ENCODE results near the gene TAF3.
"Not testable (repeated sequence)": the region's sequence is repeated elsewhere in the genome, so short reads cannot be mapped to it uniquely, and the experiment has no call there.

TAF3 gene

DNA sequence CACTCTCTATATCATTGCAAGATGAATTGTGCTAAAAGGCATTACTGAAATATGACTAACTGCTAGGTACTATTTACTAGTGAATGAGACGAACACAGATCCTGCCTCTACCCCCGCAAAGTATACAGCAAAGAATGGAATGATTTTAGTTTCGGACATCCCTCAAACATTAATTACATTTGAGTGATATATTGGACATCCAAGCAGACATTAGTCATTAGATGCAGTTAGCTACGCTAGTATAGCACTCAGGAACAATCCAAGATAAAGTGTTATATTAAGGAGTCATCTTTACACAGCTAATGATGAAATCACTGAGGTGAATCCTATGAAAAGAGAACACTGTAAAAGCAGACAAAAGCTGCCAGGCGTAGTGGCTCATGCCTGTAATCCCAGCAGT, 7.3 kb upstream of the TAF3 start:
- DNase-seq (ENCODE audit: low read depth) = no peak

- DNase-seq (ENCODE audit: low read depth) = not testable (repeated sequence)
Measured at GRCh38 chr10:7811743-7812142, 6.6 kb upstream of the TAF3 start.

GRCh38 chr10:7813481-7813880, 4.8 kb upstream of the TAF3 start:
- DNase-seq (ENCODE audit: low read depth) = no peak

DNA sequence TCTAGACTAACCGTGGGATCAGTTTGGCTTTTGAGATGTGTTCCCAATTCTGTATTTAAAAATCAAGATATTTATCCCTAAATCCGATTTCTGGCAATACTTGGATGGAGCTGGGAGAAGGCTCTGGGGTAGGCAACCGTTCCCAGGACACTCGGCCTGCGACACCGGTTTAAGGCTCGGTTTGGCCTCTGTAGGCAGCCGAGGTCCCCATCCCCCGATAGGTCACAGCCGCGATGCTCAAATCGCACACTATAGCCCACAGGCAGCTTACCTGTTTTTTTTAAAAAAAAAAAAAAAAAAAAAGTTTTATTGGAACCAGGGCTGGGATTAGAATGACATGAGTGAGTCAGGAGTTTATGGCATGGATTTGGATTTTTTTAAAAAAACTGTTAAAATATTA, 729 bp upstream of the TAF3 start:
- DNase-seq (ENCODE audit: low read depth) = no peak

DNA sequence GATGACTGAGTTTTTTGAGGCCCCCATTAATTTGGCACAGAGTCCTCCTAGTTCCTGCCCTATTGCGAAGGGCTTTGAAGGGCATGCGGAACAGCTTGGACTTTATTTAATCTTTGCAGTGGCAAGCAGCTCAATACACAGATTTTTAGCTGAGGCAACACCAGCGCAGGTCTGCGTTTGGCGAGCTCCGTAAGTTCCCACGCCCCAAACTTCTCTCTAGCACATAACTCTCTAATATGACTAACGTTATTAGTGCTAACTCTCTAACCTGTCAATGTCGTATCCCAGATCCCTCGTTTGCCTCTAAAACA, 366 bp upstream of the TAF3 start:
- no peak for DNase-seq (ENCODE audit: low read depth)

DNA sequence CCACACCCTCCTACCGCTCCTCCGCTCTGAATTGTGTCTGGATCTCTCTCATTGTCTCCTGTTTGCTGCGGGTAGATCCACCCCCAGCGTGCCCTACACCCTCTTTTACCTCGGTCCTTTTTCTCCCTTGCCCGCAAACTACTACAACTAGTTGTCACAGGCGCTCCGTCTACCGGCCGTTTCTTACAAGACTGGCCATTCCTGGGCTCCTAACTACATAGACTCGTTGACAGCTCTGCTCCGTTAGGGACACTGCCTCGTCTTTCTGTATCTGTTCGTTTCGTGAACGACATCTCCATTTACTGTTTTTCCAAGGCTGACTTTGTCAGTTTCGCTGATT, 786 bp downstream of the TAF3 start:
- no peak for DNase-seq (ENCODE audit: low read depth)

DNA sequence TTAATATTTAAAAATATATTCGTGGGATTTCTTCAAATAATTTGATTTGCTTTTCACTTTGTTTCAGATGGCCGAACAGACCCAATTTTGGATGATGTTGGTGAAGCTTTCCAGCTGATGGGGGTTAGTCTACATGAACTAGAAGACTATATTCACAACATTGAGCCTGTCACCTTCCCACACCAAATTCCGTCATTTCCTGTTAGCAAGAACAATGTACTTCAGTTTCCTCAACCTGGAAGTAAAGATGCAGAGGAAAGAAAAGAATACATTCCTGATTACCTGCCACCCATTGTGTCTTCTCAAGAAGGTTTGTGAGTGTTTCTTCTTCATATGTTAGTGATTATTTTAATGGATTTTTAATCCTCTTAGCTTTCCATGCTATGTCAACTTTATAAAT, 5.9 kb downstream of the TAF3 start:
- DNase-seq (ENCODE audit: low read depth) = no peak

- no peak for DNase-seq (ENCODE audit: low read depth)
Measured at GRCh38 chr10:7826971-7827370, 8.7 kb downstream of the TAF3 start.

DNA sequence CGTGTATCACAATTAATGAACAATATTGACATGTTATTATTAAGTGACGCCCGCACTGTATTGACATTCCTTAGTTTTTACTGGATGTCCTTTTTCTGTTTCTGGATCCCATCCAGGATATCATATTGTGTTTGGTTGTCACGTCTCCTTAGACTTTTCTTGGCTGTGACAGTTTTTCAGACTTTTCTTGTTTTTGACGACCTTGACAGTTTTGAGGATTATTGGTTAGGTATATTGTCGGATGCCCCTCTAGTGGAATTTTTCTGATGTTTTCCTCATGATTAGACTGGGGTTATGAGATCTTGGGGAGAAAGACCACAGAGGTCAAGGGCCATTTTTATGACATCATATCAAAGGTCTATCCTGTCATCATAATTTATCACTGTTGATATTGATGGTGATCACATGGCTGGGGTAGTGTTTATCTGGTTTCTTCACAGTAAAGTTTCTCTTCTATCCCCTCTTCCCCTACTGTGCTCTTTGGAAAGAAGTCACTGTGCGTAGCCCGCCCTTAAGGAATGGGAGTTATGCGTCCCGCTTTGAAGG, 11.1 kb downstream of the TAF3 start:
- DNase-seq (ENCODE audit: low read depth) = no peak

GRCh38 chr10:7832060-7832459, 13.8 kb downstream of the TAF3 start:
- no peak for DNase-seq (ENCODE audit: low read depth)

DNA sequence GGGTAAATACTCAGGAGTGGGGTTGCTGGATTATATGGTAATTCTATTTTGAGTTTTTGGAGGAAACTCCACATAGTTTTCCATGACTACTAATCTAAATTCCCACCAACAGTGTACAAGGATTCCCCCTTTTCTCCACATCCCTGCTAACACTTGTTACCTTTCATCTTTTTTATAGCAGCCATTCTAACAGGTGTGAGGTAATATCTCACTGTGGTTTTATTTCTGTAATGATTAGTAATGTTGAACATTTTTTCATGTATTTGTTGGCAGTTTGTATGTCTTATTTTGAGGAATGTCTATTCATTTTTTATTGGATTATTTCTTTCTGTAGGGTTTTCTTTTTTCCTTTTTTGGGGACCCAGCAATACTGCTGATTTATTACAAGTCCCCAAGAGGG, 14.9 kb downstream of the TAF3 start:
- no peak for DNase-seq (ENCODE audit: low read depth)

GRCh38 chr10:7834262-7834661, 16.0 kb downstream of the TAF3 start:
- DNase-seq (ENCODE audit: low read depth) = no peak

- DNase-seq (ENCODE audit: low read depth) = no peak
Measured at GRCh38 chr10:7836571-7836970, 18.3 kb downstream of the TAF3 start.

GRCh38 chr10:7846591-7846990, 28.3 kb downstream of the TAF3 start:
- DNase-seq (ENCODE audit: low read depth) = no peak

GRCh38 chr10:7853226-7853842, 35.0 kb downstream of the TAF3 start:
- no peak for DNase-seq (ENCODE audit: low read depth)

- DNase-seq (ENCODE audit: low read depth) = no peak
Measured at GRCh38 chr10:7853890-7854289, 35.6 kb downstream of the TAF3 start.

DNA sequence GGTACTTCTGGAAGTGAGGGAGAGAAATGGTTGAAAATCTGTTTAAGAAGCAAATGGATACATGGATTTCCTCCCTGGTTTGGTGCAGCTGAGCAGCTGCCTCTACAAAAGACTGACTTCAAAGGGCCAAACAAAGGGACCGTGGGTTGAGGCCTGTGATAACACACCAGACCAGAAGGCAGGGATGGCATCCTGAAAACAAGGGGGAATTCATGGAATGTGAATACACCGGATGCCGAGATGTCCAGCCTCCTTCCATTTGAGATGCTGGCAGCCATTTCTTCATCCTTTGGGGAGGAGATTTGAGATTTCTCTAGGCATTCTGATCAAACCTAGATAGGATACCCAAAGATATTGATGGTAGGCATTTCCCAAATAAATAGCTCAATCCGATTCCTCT, 36.9 kb downstream of the TAF3 start:
- no peak for DNase-seq (ENCODE audit: low read depth)

DNA sequence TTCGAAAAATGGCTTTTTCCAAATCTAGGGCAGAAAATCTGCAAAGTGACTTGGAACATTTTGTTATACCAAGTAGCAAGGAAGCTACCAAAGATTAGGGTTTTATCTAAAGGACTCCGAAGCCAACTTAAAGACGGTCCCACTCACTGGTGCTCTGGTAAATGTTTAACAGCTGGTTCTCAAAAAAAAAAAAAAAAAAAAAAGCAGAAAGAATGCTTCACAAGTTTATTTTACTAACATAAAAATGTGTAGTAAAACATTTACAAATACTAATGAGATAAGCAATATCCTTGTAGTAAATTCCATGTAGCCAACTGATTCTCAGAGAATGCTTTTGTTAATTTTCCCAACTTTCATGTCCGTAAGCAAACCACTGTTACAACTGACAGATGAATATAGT, 38.4 kb downstream of the TAF3 start:
- DNase-seq (ENCODE audit: low read depth) = no peak

DNA sequence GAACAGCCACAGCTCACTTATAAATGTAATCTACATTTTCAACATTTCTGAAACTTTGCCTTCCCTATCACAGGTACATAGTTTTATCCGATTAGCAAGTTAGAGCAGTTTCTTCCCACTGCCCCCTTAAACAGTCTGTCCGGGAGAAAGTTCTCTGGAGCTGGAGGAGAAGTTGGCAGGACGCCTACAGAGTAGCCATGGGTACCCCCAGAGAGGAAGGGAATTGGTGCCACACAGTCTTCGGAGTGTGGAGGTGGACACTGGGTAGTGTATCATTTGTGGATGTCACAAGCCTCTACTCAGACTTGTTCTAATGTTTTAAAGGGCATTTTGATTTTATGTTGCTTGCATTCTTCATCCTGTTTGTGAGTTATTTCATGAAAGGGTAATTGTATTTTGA, 39.0 kb downstream of the TAF3 start:
- no peak for DNase-seq (ENCODE audit: low read depth)

- DNase-seq (ENCODE audit: low read depth) = no peak
Measured at GRCh38 chr10:7861509-7862120, 43.3 kb downstream of the TAF3 start.

DNA sequence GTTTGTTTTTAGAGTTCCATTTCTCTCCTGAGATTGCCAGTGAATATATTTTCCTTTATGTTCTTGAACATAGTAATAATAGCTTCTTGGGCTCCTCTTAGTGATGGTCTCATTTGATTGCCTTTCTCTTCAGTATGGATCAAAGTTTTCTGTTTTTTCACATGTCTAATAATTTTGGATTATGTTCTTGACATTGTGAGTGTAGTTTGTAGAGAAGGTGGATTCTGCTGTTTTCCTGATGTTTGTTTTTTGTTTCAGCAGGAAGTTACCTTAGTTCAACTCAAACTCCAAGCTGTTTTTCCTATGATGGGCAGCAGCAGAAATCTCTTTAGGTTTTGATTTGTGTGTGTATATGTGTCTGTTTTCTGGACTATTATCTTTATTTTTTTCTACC, 43.8 kb downstream of the TAF3 start:
- no peak for DNase-seq (ENCODE audit: low read depth)

DNA sequence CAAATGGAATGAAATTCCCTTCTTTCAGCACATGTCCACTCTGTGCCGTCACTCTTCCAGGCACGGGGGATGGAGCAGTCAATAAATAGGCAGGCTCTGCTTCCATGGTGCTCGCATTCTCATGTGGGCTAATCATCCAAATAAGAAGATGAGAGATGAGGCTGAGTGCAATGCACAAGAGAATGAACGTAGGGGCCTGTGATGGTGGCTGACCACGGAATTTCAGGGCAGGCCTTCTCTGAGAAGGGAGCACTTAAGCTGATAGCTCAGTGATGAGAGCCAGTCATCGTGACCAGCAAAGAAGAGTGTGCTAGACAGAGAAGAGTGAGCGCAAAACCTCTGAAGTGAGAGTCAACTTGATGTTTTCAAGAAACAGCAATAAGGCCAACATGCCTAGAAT, 47.9 kb downstream of the TAF3 start:
- DNase-seq (ENCODE audit: low read depth) = no peak

GRCh38 chr10:7872041-7872442, 53.7 kb downstream of the TAF3 start:
- no peak for DNase-seq (ENCODE audit: low read depth)

GRCh38 chr10:7874864-7875263, 56.6 kb downstream of the TAF3 start:
- DNase-seq (ENCODE audit: low read depth) = no peak

Measured in stimulated activated CD8-positive, alpha-beta memory T cell treated with anti-CD3 and anti-CD28 coated beads, Interleukin-12 subunit alpha, Interleukin-12 subunit beta, amount 100 ng/mL, for 1 hour (primary cell).